Neural progenitor cell (in vitro differentiated cells): ENCODE measurements around the gene ZNF541. TPM values are rescaled to one million over a fixed set of nuclear protein-coding genes. Genes with fewer than 3 reads are reported as not detected.

ENCODE experiments used
- DNase-seq: peaks from one replicate; pipeline ENCODE4 v3.0.0-alpha.2; 2016; ENCODE audit warnings: low spot score
- H2AFZ ChIP-seq: fragments of 200-600 bp; sonication (generic); replicated peaks from 2 replicates; pipeline ENCODE4 v1.6.1; 2016; ENCODE audit warnings: antibody characterized with exemption
- H3F3A ChIP-seq: fragments of 200-600 bp; sonication (generic); 2 replicates; pipeline ENCODE4 v1.6.1; 2016; ENCODE audit warnings: antibody characterized with exemption, low read depth
- H3K27ac ChIP-seq: fragments of 200-600 bp; sonication (generic); 2 replicates; pipeline ENCODE4 v1.5.1; 2016; ENCODE audit warnings: mild to moderate bottlenecking
- H3K27me3 ChIP-seq: fragments of 200-600 bp; sonication (generic); 2 replicates; pipeline ENCODE4 v1.6.1; 2016; ENCODE audit warnings: mild to moderate bottlenecking, moderate library complexity
- H3K36me3 ChIP-seq: fragments of 200-600 bp; sonication (generic); 2 replicates; pipeline ENCODE4 v1.5.1; 2016
- H3K4me1 ChIP-seq: fragments of 200-600 bp; sonication (generic); 2 replicates; pipeline ENCODE4 v1.6.1; 2016; ENCODE audit warnings: mixed run types
- H3K4me2 ChIP-seq: fragments of 200-600 bp; sonication (generic); 2 replicates; pipeline ENCODE4 v1.6.1; 2016
- H3K4me3 ChIP-seq: fragments of 200-600 bp; sonication (generic); 2 replicates; pipeline ENCODE4 v1.5.1; 2016
- H3K79me2 ChIP-seq: fragments of 200-600 bp; sonication (generic); 2 replicates; pipeline ENCODE4 v1.6.1; 2016; ENCODE audit warnings: low read depth
- H3K9ac ChIP-seq: fragments of 200-600 bp; sonication (generic); 2 replicates; pipeline ENCODE4 v1.6.1; 2016
- H3K9me3 ChIP-seq: fragments of 200-600 bp; sonication (generic); 2 replicates; pipeline ENCODE4 v1.5.1; 2016; ENCODE audit warnings: low read depth
- H4K20me1 ChIP-seq: fragments of 200-600 bp; sonication (generic); 2 replicates; pipeline ENCODE4 v1.6.1; 2016; ENCODE audit warnings: low read depth
- H3K27ac Mint-ChIP-seq: 3 replicates; pipeline ENCODE4 v1.8.0; 2021; ENCODE audit warnings: mixed read lengths
- H3K27me3 Mint-ChIP-seq: 2 replicates; pipeline ENCODE4 v1.8.0; 2022; ENCODE audit warnings: low read depth, mild to moderate bottlenecking, inconsistent platforms, moderate library complexity, mixed read lengths; ENCODE audit not compliant: insufficient read depth
- H3K36me3 Mint-ChIP-seq: 3 replicates; pipeline ENCODE4 v1.8.0; 2021; ENCODE audit warnings: mixed read lengths
- H3K4me1 Mint-ChIP-seq: 3 replicates; pipeline ENCODE4 v1.8.0; 2021; ENCODE audit warnings: mixed read lengths
- H3K4me3 Mint-ChIP-seq: 3 replicates; pipeline ENCODE4 v1.8.0; 2021; ENCODE audit warnings: mild to moderate bottlenecking, moderate library complexity, mixed read lengths
- H3K9me3 Mint-ChIP-seq: 3 replicates; pipeline ENCODE4 v1.8.0; 2020; ENCODE audit warnings: mixed read lengths
- CTCF ChIP-seq: fragments of 200-600 bp; sonication (generic); IDR thresholded peaks from 2 replicates; pipeline ENCODE4 v1.5.1; 2017; ENCODE audit warnings: antibody characterized with exemption, mild to moderate bottlenecking
- EZH2 ChIP-seq: fragments of 200-600 bp; sonication (generic); IDR thresholded peaks from 2 replicates; pipeline ENCODE4 v1.6.1; 2017; ENCODE audit warnings: antibody characterized with exemption, mild to moderate bottlenecking, moderate library complexity
- EZH2phosphoT487 ChIP-seq: fragments of 200-600 bp; sonication (generic); IDR thresholded peaks from 2 replicates; pipeline ENCODE4 v1.6.1; 2017; ENCODE audit warnings: antibody characterized with exemption
- total RNA-seq: library from RNA; depleted of rRNA; stranded (reverse); fragments of >200 nt; gene quantifications from 2 replicates; pipeline ENCODE4 v1.2.3, GENCODE V29; 2015; ENCODE audit warnings: low replicate concordance

The ZNF541 gene
- total RNA-seq, 1 donor from 2014 or later, result not detected

- Histone ChIP-seq H3K79me2 (peaks cover 95% of the 10 kb centered on the region), H3F3A (peaks cover 38% of the 10 kb centered on the region), H3K36me3 (no peaks in the 10 kb centered on the region), H3K4me3 (peak overlapping the region; percentile 4), H3K9me3 (no peaks in the 10 kb centered on the region), H3K9ac (no peak overlapping the region), H3K4me1 (peaks cover 28% of the 10 kb centered on the region), H3K27me3 (no peaks in the 10 kb centered on the region), H3K4me2 (peak overlapping the region; percentile 46), H2AFZ (no peak overlapping the region), H3K27ac (peak overlapping the region; percentile 69), H4K20me1 (peaks cover 90% of the 10 kb centered on the region)
- no peaks in the 10 kb centered on the region for H3K9me3 Mint-ChIP-seq
- DNase-seq, result peak; percentile 85
- peaks cover 2% of the 10 kb centered on the region for H3K27me3 Mint-ChIP-seq
- peaks cover 47% of the 10 kb centered on the region for H3K4me1 Mint-ChIP-seq
- H3K27ac Mint-ChIP-seq, result no peak overlapping the region
- no peak overlapping the region for H3K4me3 Mint-ChIP-seq
- TF ChIP-seq CTCF, result no peak
- peaks cover 7% of the 10 kb centered on the region for H3K36me3 Mint-ChIP-seq
Observed at GRCh38 chr19:47613165-47614020, 40.4 kb upstream of the ZNF541 start.

- DNase-seq, result no peak
- Histone ChIP-seq H3K36me3 (no peaks in the 10 kb centered on the region), H2AFZ (no peak overlapping the region), H3K4me2 (peak overlapping the region; percentile 94), H3K27ac (no peak overlapping the region), H3K27me3 (no peaks in the 10 kb centered on the region), H3F3A (peaks cover 45% of the 10 kb centered on the region), H4K20me1 (peaks cover 76% of the 10 kb centered on the region), H3K4me1 (peaks cover 28% of the 10 kb centered on the region), H3K79me2 (peaks cover 86% of the 10 kb centered on the region), H3K4me3 (peak overlapping the region; percentile 94), H3K9ac (no peak overlapping the region), H3K9me3 (no peaks in the 10 kb centered on the region)
- peak overlapping the region; percentile 81 for H3K27ac Mint-ChIP-seq
- H3K27me3 Mint-ChIP-seq, result peaks cover 2% of the 10 kb centered on the region
- TF ChIP-seq EZH2 (no peak), CTCF (no peak), EZH2phosphoT487 (no peak)
- peaks cover 40% of the 10 kb centered on the region for H3K4me1 Mint-ChIP-seq
- no peaks in the 10 kb centered on the region for H3K9me3 Mint-ChIP-seq
- peak overlapping the region; percentile 98 for H3K4me3 Mint-ChIP-seq
- peaks cover 7% of the 10 kb centered on the region for H3K36me3 Mint-ChIP-seq
Observed at GRCh38 chr19:47610902-47611301, 38.0 kb upstream of the ZNF541 start.

- Histone ChIP-seq H3K36me3 (no peaks in the 10 kb centered on the region), H3K27me3 (no peaks in the 10 kb centered on the region), H3K27ac (peak overlapping the region; percentile 89), H3K4me3 (peak overlapping the region; percentile 94), H3K9ac (peak overlapping the region; percentile 84), H3K9me3 (no peaks in the 10 kb centered on the region), H2AFZ (no peak overlapping the region), H3K4me2 (peak overlapping the region; percentile 94), H3K4me1 (peaks cover 28% of the 10 kb centered on the region), H4K20me1 (peaks cover 69% of the 10 kb centered on the region), H3K79me2 (peaks cover 79% of the 10 kb centered on the region), H3F3A (peaks cover 45% of the 10 kb centered on the region)
- Mint-ChIP-seq H3K9me3 (no peaks in the 10 kb centered on the region), H3K36me3 (peaks cover 5% of the 10 kb centered on the region), H3K4me3 (peak overlapping the region; percentile 98), H3K4me1 (peaks cover 37% of the 10 kb centered on the region), H3K27me3 (peaks cover 2% of the 10 kb centered on the region), H3K27ac (peak overlapping the region; percentile 81)
- TF ChIP-seq CTCF (no peak), EZH2phosphoT487 (no peak), EZH2 (no peak)
- DNase-seq, result peak; percentile 84
Observed at GRCh38 chr19:47609906-47610894, 37.3 kb upstream of the ZNF541 start.
